ENCODE data around the gene TNNI2.
"Not testable (repeated sequence)": the region's sequence is repeated elsewhere in the genome, so short reads cannot be mapped to it uniquely, and the experiment has no call there.

Gene TNNI2

GRCh38 chr11:1838426-1839144 is at the start of gene TNNI2:
TNNI2 (plus strand) TSS chr11:1838981; CDS start chr11:1839697, 716 bp downstream.
- DNase-seq: no peak

- DNase-seq: no peak
Measured at GRCh38 chr11:1791912-1792311, 46.9 kb upstream of the TNNI2 start.

GRCh38 chr11:1792461-1792860 is 46.3 kb upstream of the TNNI2 start:
- peak; percentile 24 for DNase-seq

- no peak for DNase-seq
Measured at GRCh38 chr11:1793081-1793480, 45.7 kb upstream of the TNNI2 start.

- no peak for DNase-seq
Measured at GRCh38 chr11:1796413-1797011, 42.3 kb upstream of the TNNI2 start.

GRCh38 chr11:1797391-1798125 is 41.2 kb upstream of the TNNI2 start:
- DNase-seq: no peak

GRCh38 chr11:1803246-1803645 is 35.5 kb upstream of the TNNI2 start:
- no peak for DNase-seq

GRCh38 chr11:1803835-1804519 is 34.8 kb upstream of the TNNI2 start:
- not testable (repeated sequence) for DNase-seq

GRCh38 chr11:1805525-1805924 is 33.3 kb upstream of the TNNI2 start:
- DNase-seq: no peak

GRCh38 chr11:1807264-1807995 is 31.4 kb upstream of the TNNI2 start:
- no peak for DNase-seq

- DNase-seq: peak; percentile 32
Measured at GRCh38 chr11:1810761-1811160, 28.0 kb upstream of the TNNI2 start.

- DNase-seq: no peak
Measured at GRCh38 chr11:1812274-1812673, 26.5 kb upstream of the TNNI2 start.

GRCh38 chr11:1812801-1813200 is 26.0 kb upstream of the TNNI2 start:
- DNase-seq: no peak

GRCh38 chr11:1813356-1813755 is 25.4 kb upstream of the TNNI2 start:
- not testable (repeated sequence) for DNase-seq

GRCh38 chr11:1814691-1815090 is 24.1 kb upstream of the TNNI2 start:
- DNase-seq: no peak

GRCh38 chr11:1815311-1815710 is 23.5 kb upstream of the TNNI2 start:
- DNase-seq: no peak

GRCh38 chr11:1815751-1816150 is 23.0 kb upstream of the TNNI2 start:
- no peak for DNase-seq

- no peak for DNase-seq
Measured at GRCh38 chr11:1817000-1817399, 21.8 kb upstream of the TNNI2 start.

- no peak for DNase-seq
Measured at GRCh38 chr11:1817511-1817910, 21.3 kb upstream of the TNNI2 start.

GRCh38 chr11:1819074-1819473 is 19.7 kb upstream of the TNNI2 start:
- no peak for DNase-seq

GRCh38 chr11:1820463-1821325 is 18.1 kb upstream of the TNNI2 start:
- DNase-seq: no peak

- DNase-seq: no peak
Measured at GRCh38 chr11:1821562-1821961, 17.2 kb upstream of the TNNI2 start.
